BLaER1 (cell line): ENCODE measurements around the gene SLX9.

ENCODE experiments used
- H3K27ac ChIP-seq: shearing (Covaris generic); formaldehyde crosslinking; 2 replicates; pipeline ENCODE4 v1.8.1; 2022
- H3K27me3 ChIP-seq: shearing (Covaris generic); formaldehyde crosslinking; 2 replicates; pipeline ENCODE4 v1.8.1; 2022
- H3K36me3 ChIP-seq: shearing (Covaris generic); formaldehyde crosslinking; 2 replicates; pipeline ENCODE4 v1.8.1; 2022
- H3K4me1 ChIP-seq: shearing (Covaris generic); formaldehyde crosslinking; 2 replicates; pipeline ENCODE4 v1.8.1; 2022
- H3K4me2 ChIP-seq: shearing (Covaris generic); formaldehyde crosslinking; 2 replicates; pipeline ENCODE4 v1.8.1; 2022
- H3K4me3 ChIP-seq: shearing (Covaris generic); formaldehyde crosslinking; 2 replicates; pipeline ENCODE4 v1.8.1; 2022
- H3K9ac ChIP-seq: shearing (Covaris generic); formaldehyde crosslinking; 2 replicates; pipeline ENCODE4 v1.8.1; 2022
- H3K9me3 ChIP-seq: shearing (Covaris generic); formaldehyde crosslinking; 2 replicates; pipeline ENCODE4 v1.8.1; 2022
- H4K20me1 ChIP-seq: shearing (Covaris generic); formaldehyde crosslinking; 2 replicates; pipeline ENCODE4 v1.8.1; 2022
- Cebpa-rat ChIP-seq: shearing (Covaris generic); IDR thresholded peaks from 2 replicates; pipeline ENCODE4 v1.8.1; 2022

Gene SLX9

GRCh38 chr21:44901391-44902074 is 38.3 kb upstream of the SLX9 start:
- peaks cover 37% of the 10 kb centered on the region for H3K4me1 ChIP-seq
- H4K20me1 ChIP-seq: no peaks in the 10 kb centered on the region
- peak overlapping the region; percentile 39 for H3K4me2 ChIP-seq
- no peaks in the 10 kb centered on the region for H3K27me3 ChIP-seq
- peaks cover 66% of the 10 kb centered on the region for H3K36me3 ChIP-seq
- no peaks in the 10 kb centered on the region for H3K9me3 ChIP-seq
- no peak overlapping the region for H3K4me3 ChIP-seq
- TF ChIP-seq Cebpa-rat: no peak
- no peak overlapping the region for H3K9ac ChIP-seq
- 0 out of 2 replicates have a peak overlapping the region, but pooled peaks have one; percentile 13 for H3K27ac ChIP-seq

- H3K36me3 ChIP-seq: peaks cover 65% of the 10 kb centered on the region
Observed at GRCh38 chr21:44902268-44903049, 37.4 kb upstream of the SLX9 start.

DNA sequence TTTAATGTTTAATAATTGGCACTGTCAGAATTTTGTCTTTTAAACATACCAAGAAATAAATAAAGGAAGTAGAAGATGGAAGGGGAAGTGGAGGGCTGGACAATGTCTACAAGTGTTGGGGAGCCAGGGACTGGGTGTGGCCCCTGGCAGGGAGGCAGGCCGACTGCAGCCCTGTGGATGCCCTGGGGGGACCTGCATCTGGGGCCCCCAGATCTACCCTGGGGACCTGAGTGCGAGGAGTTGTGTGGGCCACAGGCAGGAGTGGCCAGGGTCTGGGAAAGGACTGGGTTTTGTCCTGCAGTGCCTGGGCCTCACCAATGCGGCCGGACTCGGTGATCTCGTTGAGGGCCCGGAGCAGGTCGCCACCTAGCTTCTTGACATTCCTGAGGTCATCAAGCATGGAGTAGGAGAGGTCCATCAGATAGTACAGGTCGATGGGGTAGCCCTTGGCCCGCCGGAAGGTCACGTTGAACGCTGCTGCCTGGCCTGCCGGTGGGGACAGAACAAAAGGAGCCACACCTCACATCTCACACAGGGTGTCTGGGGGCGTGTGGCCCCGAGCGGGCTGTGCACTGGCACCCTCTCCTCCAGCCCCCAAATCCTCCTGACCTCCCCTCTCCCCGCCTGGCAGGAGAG is 36.7 kb upstream of the SLX9 start:
- no peak overlapping the region for H3K4me3 ChIP-seq
- H4K20me1 ChIP-seq: peaks cover 5% of the 10 kb centered on the region; the same call in 1 of the 2 replicates
- no peak overlapping the region for H3K4me2 ChIP-seq
- no peaks in the 10 kb centered on the region for H3K9me3 ChIP-seq
- TF ChIP-seq Cebpa-rat: no peak
- H3K9ac ChIP-seq: no peak overlapping the region
- H3K4me1 ChIP-seq: peaks cover 44% of the 10 kb centered on the region
- peaks cover 58% of the 10 kb centered on the region for H3K36me3 ChIP-seq
- H3K27me3 ChIP-seq: no peaks in the 10 kb centered on the region
- no peak overlapping the region for H3K27ac ChIP-seq

More at GRCh38 chr21:44902268-44903049, 37.4 kb upstream of the SLX9 start:
- Histone ChIP-seq H3K9me3 (no peaks in the 10 kb centered on the region), H4K20me1 (peaks cover 5% of the 10 kb centered on the region; the same call in 1 of the 2 replicates), H3K27me3 (no peaks in the 10 kb centered on the region), H3K4me2 (no peak overlapping the region), H3K4me1 (peaks cover 44% of the 10 kb centered on the region), H3K27ac (no peak overlapping the region), H3K9ac (no peak overlapping the region), H3K4me3 (no peak overlapping the region)
- TF ChIP-seq Cebpa-rat: no peak

DNA sequence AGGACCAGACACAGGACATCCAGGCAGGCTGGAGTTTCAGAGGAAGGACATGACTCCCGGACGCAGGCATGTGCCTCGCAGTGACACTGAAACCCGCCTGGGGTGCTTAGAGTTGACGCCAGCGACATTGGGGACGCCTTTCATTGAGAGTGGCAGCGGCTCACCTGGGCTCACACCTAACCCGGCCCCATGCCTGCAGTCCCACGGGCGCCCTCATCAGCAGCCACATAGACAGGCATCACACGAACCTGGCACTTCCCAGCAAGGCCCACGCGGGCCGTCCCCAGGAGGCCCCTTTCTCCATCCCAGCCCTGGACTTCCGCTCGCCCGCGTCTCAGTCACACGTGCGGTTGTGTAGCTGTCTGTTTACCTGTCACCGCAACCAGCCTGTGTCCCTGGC is 36.1 kb upstream of the SLX9 start:
- peaks cover 47% of the 10 kb centered on the region for H3K4me1 ChIP-seq
- H3K27me3 ChIP-seq: no peaks in the 10 kb centered on the region
- H3K9me3 ChIP-seq: no peaks in the 10 kb centered on the region
- no peak overlapping the region for H3K4me3 ChIP-seq
- TF ChIP-seq Cebpa-rat: no peak
- H3K27ac ChIP-seq: no peak overlapping the region
- no peak overlapping the region for H3K4me2 ChIP-seq
- peaks cover 53% of the 10 kb centered on the region for H3K36me3 ChIP-seq
- H3K9ac ChIP-seq: no peak overlapping the region
- H4K20me1 ChIP-seq: peaks cover 5% of the 10 kb centered on the region; the same call in 1 of the 2 replicates

- Histone ChIP-seq H3K4me1 (peaks cover 54% of the 10 kb centered on the region), H3K4me3 (no peak overlapping the region), H3K36me3 (peaks cover 47% of the 10 kb centered on the region), H3K9me3 (no peaks in the 10 kb centered on the region), H3K4me2 (no peak overlapping the region), H3K9ac (no peak overlapping the region), H4K20me1 (peaks cover 5% of the 10 kb centered on the region; the same call in 1 of the 2 replicates), H3K27me3 (no peaks in the 10 kb centered on the region), H3K27ac (no peak overlapping the region)
- no peak for TF ChIP-seq Cebpa-rat
Observed at GRCh38 chr21:44904141-44904923, 35.5 kb upstream of the SLX9 start.

DNA sequence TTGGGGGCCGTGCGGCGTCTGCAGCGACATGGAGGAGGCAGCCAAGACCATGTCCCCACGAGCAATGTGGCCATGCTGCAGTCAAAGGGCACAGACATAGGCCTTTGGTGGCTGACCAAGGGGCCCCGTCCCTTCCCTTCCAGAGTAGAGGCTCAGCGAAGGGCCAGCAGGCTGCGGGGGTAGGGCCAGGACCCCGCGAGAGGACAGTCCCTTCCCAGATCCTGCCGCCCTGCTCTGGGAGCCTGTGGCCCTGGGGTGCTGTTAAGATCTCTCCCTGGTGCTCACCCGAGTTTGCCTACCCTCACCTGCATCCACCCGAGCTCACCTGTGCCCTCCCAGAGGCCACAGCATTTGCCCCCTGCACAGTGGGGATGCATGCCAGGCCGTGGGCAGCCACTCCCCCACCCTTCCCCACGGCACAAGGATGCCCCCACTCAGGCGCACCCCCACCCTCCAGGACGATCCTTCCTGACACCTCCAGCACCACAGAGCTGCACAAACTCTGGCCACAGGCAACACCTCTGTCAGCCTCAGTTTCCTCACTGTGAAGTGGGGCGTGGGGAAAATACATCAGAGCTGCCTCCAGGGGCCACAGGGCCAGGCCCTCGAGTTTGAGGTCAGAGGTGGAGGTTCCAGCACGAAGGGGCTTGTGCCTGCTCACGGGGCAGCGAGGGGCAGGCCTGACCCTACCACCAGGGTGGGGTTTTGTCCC is 34.7 kb upstream of the SLX9 start:
- Histone ChIP-seq H3K4me1 (peaks cover 62% of the 10 kb centered on the region), H3K36me3 (peaks cover 38% of the 10 kb centered on the region), H4K20me1 (peaks cover 5% of the 10 kb centered on the region; the same call in 1 of the 2 replicates), H3K4me2 (peak overlapping the region; percentile 47), H3K27ac (no peak overlapping the region), H3K9ac (no peak overlapping the region), H3K9me3 (no peaks in the 10 kb centered on the region), H3K27me3 (no peaks in the 10 kb centered on the region), H3K4me3 (no peak overlapping the region)
- TF ChIP-seq Cebpa-rat: no peak

DNA sequence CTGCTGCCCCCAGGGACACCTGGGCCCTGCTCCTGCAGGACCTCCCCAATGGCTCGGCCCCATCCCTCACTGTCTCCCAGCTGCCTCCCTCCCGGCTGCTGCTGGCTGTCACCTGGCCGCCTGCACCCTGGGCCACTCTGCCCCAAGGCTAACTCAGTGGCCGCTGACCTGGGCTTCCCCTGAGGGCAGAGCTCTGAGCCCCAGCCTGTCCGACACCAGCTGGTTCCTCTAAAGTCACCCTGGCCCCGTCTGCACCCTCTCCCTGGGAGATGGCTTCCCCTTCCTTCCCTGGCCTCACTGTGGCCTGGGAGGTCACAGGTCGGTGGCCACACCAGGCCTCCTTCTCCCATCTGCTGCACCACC is 34.1 kb upstream of the SLX9 start:
- no peak overlapping the region for H3K9ac ChIP-seq
- peaks cover 33% of the 10 kb centered on the region for H3K36me3 ChIP-seq
- H3K27ac ChIP-seq: no peak overlapping the region
- H3K27me3 ChIP-seq: no peaks in the 10 kb centered on the region
- TF ChIP-seq Cebpa-rat: no peak
- H3K4me3 ChIP-seq: no peak overlapping the region
- H4K20me1 ChIP-seq: peaks cover 5% of the 10 kb centered on the region; the same call in 1 of the 2 replicates
- peaks cover 63% of the 10 kb centered on the region for H3K4me1 ChIP-seq
- peak overlapping the region; percentile 47 for H3K4me2 ChIP-seq
- H3K9me3 ChIP-seq: no peaks in the 10 kb centered on the region

DNA sequence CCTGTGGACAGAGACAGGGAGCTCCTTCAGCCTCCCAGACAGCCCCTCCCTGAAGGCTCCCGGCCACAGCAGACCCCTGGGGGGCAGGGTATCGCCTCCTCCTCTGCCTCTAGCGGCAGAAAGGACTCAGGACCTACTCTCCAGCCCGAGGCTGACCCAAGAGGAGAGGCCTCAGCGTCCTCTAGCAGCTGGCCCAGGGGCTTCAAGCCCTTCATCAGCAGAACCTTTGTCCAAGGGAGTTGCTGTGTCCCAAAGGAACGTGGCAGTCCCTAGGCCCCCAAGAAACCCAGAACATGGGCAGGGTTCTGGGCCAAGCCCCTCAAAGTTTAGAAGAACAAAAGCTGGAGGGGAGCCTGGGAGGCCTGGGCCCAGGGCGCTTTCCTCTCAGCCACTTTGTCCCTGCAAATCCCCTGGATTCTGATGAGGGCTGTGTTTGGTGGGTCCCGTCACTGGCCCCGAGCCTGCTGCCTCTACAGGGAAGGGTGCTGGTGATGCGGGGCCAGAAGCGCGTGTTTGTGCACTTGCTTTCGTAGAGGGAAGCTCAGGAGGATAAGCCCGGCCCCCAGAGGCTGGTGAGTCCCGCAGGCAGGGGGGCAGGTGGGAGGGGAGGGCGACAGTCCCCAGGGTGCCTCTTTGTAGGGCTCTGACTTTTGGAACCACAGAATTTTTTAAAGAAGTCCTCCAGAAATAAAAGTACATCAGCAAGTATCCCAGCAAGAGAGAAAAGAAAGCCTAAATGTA is 32.4 kb upstream of the SLX9 start:
- Histone ChIP-seq H3K9ac (peak overlapping the region; percentile 54; the same call in 1 of the 2 replicates), H3K36me3 (peaks cover 16% of the 10 kb centered on the region), H3K27me3 (no peaks in the 10 kb centered on the region), H3K9me3 (no peaks in the 10 kb centered on the region), H3K4me3 (peak overlapping the region; percentile 23), H3K4me1 (peaks cover 72% of the 10 kb centered on the region), H4K20me1 (peaks cover 5% of the 10 kb centered on the region; the same call in 1 of the 2 replicates), H3K4me2 (peak overlapping the region; percentile 91), H3K27ac (peak overlapping the region; percentile 69)
- TF ChIP-seq Cebpa-rat: no peak
